Measurements from ENCODE around the gene GLT8D1.

DNA sequence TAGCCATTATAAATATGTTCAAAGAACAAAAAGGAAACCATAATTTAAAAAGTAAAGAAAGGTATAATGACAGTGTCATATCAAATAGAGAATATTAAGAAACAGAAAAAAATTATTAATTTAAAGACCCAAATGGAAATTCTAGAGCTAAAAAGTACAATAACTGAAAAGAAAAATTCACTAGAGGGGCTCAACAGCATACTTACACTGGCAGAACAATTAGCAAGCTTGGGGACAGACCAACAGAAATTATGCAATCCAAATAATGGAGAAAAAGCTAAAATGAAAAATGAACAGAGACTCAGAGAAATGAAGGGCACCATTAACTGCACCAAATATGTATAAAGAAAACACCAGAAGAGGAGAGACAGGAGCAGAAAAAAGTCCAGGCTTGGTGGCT, 14.0 kb upstream of the GLT8D1 start:
- TF ChIP-seq EZH2 (IDR thresholded peaks at IDR 0.05; ENCODE audit: insufficient read depth, poor library complexity, severe bottlenecking) (no peak), EZH2phosphoT487 (IDR thresholded peaks at IDR 0.05; ENCODE audit: insufficient read depth, low read depth) (no peak)
